ENCODE data around the gene AKAP12. TPM values are rescaled to one million over a fixed set of nuclear protein-coding genes. Genes with fewer than 3 reads are reported as not detected.

AKAP12 gene
- total and polyA plus RNA-seq, 5 donors from 2014 or later: 0.30 TPM; not detected in 4

GRCh38 chr6:151252634-151253033 lies 12.9 kb downstream of the AKAP12 start:
- Mint-ChIP-seq H3K4me1 (no peaks in the 10 kb centered on the region), H3K27ac (no peak overlapping the region), H3K36me3 (no peaks in the 10 kb centered on the region), H3K4me3 (no peak overlapping the region), H3K9me3 (peaks cover 0 to 4% (median 0%) of the 10 kb centered on the region in 7 donors), H3K27me3 (peaks cover 24% of the 10 kb centered on the region)
- H3K4me1 ChIP-seq (ENCODE audit: control insufficient read depth, insufficient read depth, low read length, poor library complexity, severe bottlenecking): no peaks in the 10 kb centered on the region
- no peak for DNase-seq
- no peak overlapping the region for H3K27ac ChIP-seq (ENCODE audit: insufficient read depth, low read length, poor library complexity, severe bottlenecking)
- H3K36me3 ChIP-seq (ENCODE audit: control insufficient read depth, insufficient read depth, low read length): no peaks in the 10 kb centered on the region
- H3K27me3 ChIP-seq (ENCODE audit: control insufficient read depth, insufficient read depth, low read length): peaks cover 2% of the 10 kb centered on the region
- H3K4me3 ChIP-seq (ENCODE audit: low read depth, low read length): no peak overlapping the region
- no peak for ATAC-seq (ENCODE audit: low read depth in 2 of 2)
- H3K9me3 ChIP-seq (ENCODE audit: control insufficient read depth in 2 of 2, low read length in 2 of 2): no peaks in the 10 kb centered on the region

GRCh38 chr6:151254451-151255081 lies 14.8 kb downstream of the AKAP12 start:
- Histone ChIP-seq H3K27ac (ENCODE audit: insufficient read depth, low read length, poor library complexity, severe bottlenecking) (no peak overlapping the region), H3K4me3 (ENCODE audit: low read depth, low read length) (no peak overlapping the region), H3K27me3 (ENCODE audit: control insufficient read depth, insufficient read depth, low read length) (peaks cover 2% of the 10 kb centered on the region), H3K36me3 (ENCODE audit: control insufficient read depth, insufficient read depth, low read length) (no peaks in the 10 kb centered on the region), H3K9me3 (ENCODE audit: control insufficient read depth in 2 of 2, low read length in 2 of 2) (no peaks in the 10 kb centered on the region), H3K4me1 (ENCODE audit: control insufficient read depth, insufficient read depth, low read length, poor library complexity, severe bottlenecking) (no peaks in the 10 kb centered on the region)
- no peak for ATAC-seq (ENCODE audit: low read depth in 2 of 2)
- Mint-ChIP-seq H3K36me3 (no peaks in the 10 kb centered on the region), H3K27ac (no peak overlapping the region), H3K27me3 (peaks cover 24% of the 10 kb centered on the region), H3K4me3 (no peak overlapping the region), H3K4me1 (no peaks in the 10 kb centered on the region), H3K9me3 (peaks cover 0 to 4% (median 0%) of the 10 kb centered on the region in 7 donors)
- no peak for DNase-seq

GRCh38 chr6:151255811-151256210 lies 16.0 kb downstream of the AKAP12 start:
- H3K27ac Mint-ChIP-seq: no peak overlapping the region
- H3K4me3 Mint-ChIP-seq: no peak overlapping the region
- DNase-seq (no peak), ATAC-seq (ENCODE audit: low read depth in 2 of 2) (no peak)
- Histone ChIP-seq H3K4me3 (ENCODE audit: low read depth, low read length) (no peak overlapping the region), H3K27me3 (ENCODE audit: control insufficient read depth, insufficient read depth, low read length) (peaks cover 2% of the 10 kb centered on the region), H3K36me3 (ENCODE audit: control insufficient read depth, insufficient read depth, low read length) (no peaks in the 10 kb centered on the region), H3K9me3 (ENCODE audit: control insufficient read depth in 2 of 2, low read length in 2 of 2) (no peaks in the 10 kb centered on the region), H3K27ac (ENCODE audit: insufficient read depth, low read length, poor library complexity, severe bottlenecking) (no peak overlapping the region), H3K4me1 (ENCODE audit: control insufficient read depth, insufficient read depth, low read length, poor library complexity, severe bottlenecking) (no peaks in the 10 kb centered on the region)
- H3K4me1 Mint-ChIP-seq: no peaks in the 10 kb centered on the region
- no peaks in the 10 kb centered on the region for H3K36me3 Mint-ChIP-seq
- H3K27me3 Mint-ChIP-seq: peaks cover 20% of the 10 kb centered on the region
- H3K9me3 Mint-ChIP-seq: peaks cover 0 to 4% (median 0%) of the 10 kb centered on the region in 7 donors

GRCh38 chr6:151257985-151258445 lies 18.2 kb downstream of the AKAP12 start:
- H3K9me3 ChIP-seq (ENCODE audit: control insufficient read depth in 2 of 2, low read length in 2 of 2): no peaks in the 10 kb centered on the region
- H3K4me3 ChIP-seq (ENCODE audit: low read depth, low read length): no peak overlapping the region
- no peaks in the 10 kb centered on the region for H3K4me1 ChIP-seq (ENCODE audit: control insufficient read depth, insufficient read depth, low read length, poor library complexity, severe bottlenecking)
- no peaks in the 10 kb centered on the region for H3K36me3 Mint-ChIP-seq
- no peaks in the 10 kb centered on the region for H3K36me3 ChIP-seq (ENCODE audit: control insufficient read depth, insufficient read depth, low read length)
- H3K9me3 Mint-ChIP-seq: peaks cover 0 to 4% (median 0%) of the 10 kb centered on the region in 7 donors
- H3K27ac ChIP-seq (ENCODE audit: insufficient read depth, low read length, poor library complexity, severe bottlenecking): no peak overlapping the region
- H3K27ac Mint-ChIP-seq: no peak overlapping the region
- ATAC-seq (ENCODE audit: low read depth in 2 of 2): no peak
- H3K27me3 Mint-ChIP-seq: peaks cover 15% of the 10 kb centered on the region
- peaks cover 2% of the 10 kb centered on the region for H3K27me3 ChIP-seq (ENCODE audit: control insufficient read depth, insufficient read depth, low read length)
- no peaks in the 10 kb centered on the region for H3K4me1 Mint-ChIP-seq
- no peak overlapping the region for H3K4me3 Mint-ChIP-seq
- DNase-seq: no peak

- no peaks in the 10 kb centered on the region for H3K4me1 Mint-ChIP-seq
- no peaks in the 10 kb centered on the region for H3K36me3 Mint-ChIP-seq
- DNase-seq: no peak
- peaks cover 0 to 2% (median 0%) of the 10 kb centered on the region in 7 donors for H3K9me3 Mint-ChIP-seq
- no peak overlapping the region for H3K27ac Mint-ChIP-seq
- Histone ChIP-seq H3K36me3 (ENCODE audit: control insufficient read depth, insufficient read depth, low read length) (no peaks in the 10 kb centered on the region), H3K4me3 (ENCODE audit: low read depth, low read length) (no peak overlapping the region), H3K4me1 (ENCODE audit: control insufficient read depth, insufficient read depth, low read length, poor library complexity, severe bottlenecking) (no peaks in the 10 kb centered on the region), H3K9me3 (ENCODE audit: control insufficient read depth in 2 of 2, low read length in 2 of 2) (no peaks in the 10 kb centered on the region), H3K27ac (ENCODE audit: insufficient read depth, low read length, poor library complexity, severe bottlenecking) (no peak overlapping the region), H3K27me3 (ENCODE audit: control insufficient read depth, insufficient read depth, low read length) (peaks cover 2% of the 10 kb centered on the region)
- no peak overlapping the region for H3K4me3 Mint-ChIP-seq
- peaks cover 7% of the 10 kb centered on the region for H3K27me3 Mint-ChIP-seq
- ATAC-seq (ENCODE audit: low read depth in 2 of 2): no peak
These were observed 20.4 kb downstream of the AKAP12 start for GRCh38 chr6:151260205-151260604.

GRCh38 chr6:151263035-151263434 lies 23.3 kb downstream of the AKAP12 start:
- Mint-ChIP-seq H3K4me1 (no peaks in the 10 kb centered on the region), H3K4me3 (no peak overlapping the region), H3K36me3 (no peaks in the 10 kb centered on the region), H3K27me3 (peaks cover 19% of the 10 kb centered on the region), H3K27ac (no peak overlapping the region), H3K9me3 (peaks cover 0 to 2% (median 0%) of the 10 kb centered on the region in 7 donors)
- DNase-seq (no peak), ATAC-seq (ENCODE audit: low read depth in 2 of 2) (no peak)
- Histone ChIP-seq H3K27me3 (ENCODE audit: control insufficient read depth, insufficient read depth, low read length) (peaks cover 7% of the 10 kb centered on the region), H3K27ac (ENCODE audit: insufficient read depth, low read length, poor library complexity, severe bottlenecking) (no peak overlapping the region), H3K36me3 (ENCODE audit: control insufficient read depth, insufficient read depth, low read length) (no peaks in the 10 kb centered on the region), H3K4me1 (ENCODE audit: control insufficient read depth, insufficient read depth, low read length, poor library complexity, severe bottlenecking) (no peaks in the 10 kb centered on the region), H3K9me3 (ENCODE audit: control insufficient read depth in 2 of 2, low read length in 2 of 2) (no peaks in the 10 kb centered on the region), H3K4me3 (ENCODE audit: low read depth, low read length) (no peak overlapping the region)

GRCh38 chr6:151263967-151264366 lies 24.2 kb downstream of the AKAP12 start:
- Mint-ChIP-seq H3K36me3 (no peaks in the 10 kb centered on the region), H3K4me1 (no peaks in the 10 kb centered on the region), H3K9me3 (peaks cover 0 to 2% (median 0%) of the 10 kb centered on the region in 7 donors), H3K27me3 (peaks cover 16% of the 10 kb centered on the region), H3K27ac (no peak overlapping the region), H3K4me3 (no peak overlapping the region)
- Histone ChIP-seq H3K36me3 (ENCODE audit: control insufficient read depth, insufficient read depth, low read length) (no peaks in the 10 kb centered on the region), H3K27me3 (ENCODE audit: control insufficient read depth, insufficient read depth, low read length) (peaks cover 6% of the 10 kb centered on the region), H3K4me1 (ENCODE audit: control insufficient read depth, insufficient read depth, low read length, poor library complexity, severe bottlenecking) (no peaks in the 10 kb centered on the region), H3K27ac (ENCODE audit: insufficient read depth, low read length, poor library complexity, severe bottlenecking) (no peak overlapping the region), H3K4me3 (ENCODE audit: low read depth, low read length) (no peak overlapping the region), H3K9me3 (ENCODE audit: control insufficient read depth in 2 of 2, low read length in 2 of 2) (no peaks in the 10 kb centered on the region)
- ATAC-seq (ENCODE audit: low read depth in 2 of 2) (no peak), DNase-seq (no peak)

GRCh38 chr6:151265282-151265681 lies 25.5 kb downstream of the AKAP12 start:
- Histone ChIP-seq H3K27ac (ENCODE audit: insufficient read depth, low read length, poor library complexity, severe bottlenecking) (no peak overlapping the region), H3K9me3 (ENCODE audit: control insufficient read depth in 2 of 2, low read length in 2 of 2) (no peaks in the 10 kb centered on the region), H3K4me3 (ENCODE audit: low read depth, low read length) (no peak overlapping the region), H3K4me1 (ENCODE audit: control insufficient read depth, insufficient read depth, low read length, poor library complexity, severe bottlenecking) (no peaks in the 10 kb centered on the region), H3K36me3 (ENCODE audit: control insufficient read depth, insufficient read depth, low read length) (no peaks in the 10 kb centered on the region), H3K27me3 (ENCODE audit: control insufficient read depth, insufficient read depth, low read length) (peaks cover 6% of the 10 kb centered on the region)
- peaks cover 20% of the 10 kb centered on the region for H3K27me3 Mint-ChIP-seq
- ATAC-seq (ENCODE audit: low read depth in 2 of 2) (no peak), DNase-seq (no peak)
- H3K27ac Mint-ChIP-seq: no peak overlapping the region
- no peaks in the 10 kb centered on the region for H3K36me3 Mint-ChIP-seq
- peaks cover 0 to 2% (median 0%) of the 10 kb centered on the region in 7 donors for H3K9me3 Mint-ChIP-seq
- no peaks in the 10 kb centered on the region for H3K4me1 Mint-ChIP-seq
- no peak overlapping the region for H3K4me3 Mint-ChIP-seq

Data from CD4-positive, CD25-positive, alpha-beta regulatory T cell (primary cell).